Cerebellar nuclear complex (tissue), 1 donor: ENCODE results near the gene TWF2.
"Not testable (repeated sequence)": the region's sequence is repeated elsewhere in the genome, so short reads cannot be mapped to it uniquely, and the experiment has no call there.

Experiments
- DNase-seq, 2 experiments: peaks; one replicate each; lab custom pipeline; 2025; lab: John Stamatoyannopoulos, UW

Gene TWF2

GRCh38 chr3:52238761-52239701 lies at the start of gene TWF2:
TSS of gene TWF2 (minus strand) at chr3:52239158. CDS start at chr3:52239016, 142 bp downstream.
- DNase-seq = no peak

- DNase-seq = no peak
These were observed 49.7 kb upstream of the TWF2 start for GRCh38 chr3:52288674-52289073.

- no peak for DNase-seq
These were observed 47.8 kb upstream of the TWF2 start for GRCh38 chr3:52286777-52287110.

- DNase-seq = not testable (repeated sequence)
These were observed 45.1 kb upstream of the TWF2 start for GRCh38 chr3:52284051-52284450.

- DNase-seq = no peak
These were observed 44.3 kb upstream of the TWF2 start for GRCh38 chr3:52283306-52283705.

GRCh38 chr3:52281981-52282801 lies 43.2 kb upstream of the TWF2 start:
- no peak for DNase-seq

GRCh38 chr3:52280050-52280461 lies 41.1 kb upstream of the TWF2 start:
- no peak for DNase-seq

- no peak for DNase-seq
These were observed 40.6 kb upstream of the TWF2 start for GRCh38 chr3:52279596-52279995.

- peak; percentile 50 to 77 for DNase-seq
These were observed 39.6 kb upstream of the TWF2 start, which contains the start of gene WDR82 for GRCh38 chr3:52278510-52279069. TSS of gene WDR82 (minus strand) at chr3:52278649. CDS start at chr3:52278361, 288 bp downstream.

GRCh38 chr3:52277972-52278509 lies 39.1 kb upstream of the TWF2 start:
- DNase-seq = no peak

- DNase-seq = no peak
These were observed 38.4 kb upstream of the TWF2 start for GRCh38 chr3:52277071-52277964.

- DNase-seq = not testable (repeated sequence)
These were observed 35.8 kb upstream of the TWF2 start for GRCh38 chr3:52274781-52275180.

- DNase-seq = no peak
These were observed 33.9 kb upstream of the TWF2 start for GRCh38 chr3:52272831-52273230.

GRCh38 chr3:52272172-52272571 lies 33.2 kb upstream of the TWF2 start:
- not testable (repeated sequence) for DNase-seq

- no peak for DNase-seq
These were observed 31.3 kb upstream of the TWF2 start for GRCh38 chr3:52270252-52270754.

GRCh38 chr3:52269776-52270175 lies 30.8 kb upstream of the TWF2 start:
- no peak for DNase-seq

- no peak for DNase-seq
These were observed 29.1 kb upstream of the TWF2 start for GRCh38 chr3:52268036-52268435.

- DNase-seq = no peak
These were observed 26.4 kb upstream of the TWF2 start for GRCh38 chr3:52265387-52265786.

GRCh38 chr3:52262447-52262846 lies 23.5 kb upstream of the TWF2 start:
- DNase-seq = no peak

GRCh38 chr3:52259448-52259847 lies 20.5 kb upstream of the TWF2 start:
- no peak for DNase-seq

GRCh38 chr3:52259035-52259434 lies 20.1 kb upstream of the TWF2 start:
- DNase-seq = no peak
